HL-60 (cell line): ENCODE measurements around the gene C15orf62.

Source experiments
- GABPA ChIP-seq: IDR thresholded peaks from 2 replicates; pipeline ENCODE4 v1.6.1; 2012; ENCODE audit warnings: low read depth
- POLR2AphosphoS5 ChIP-seq: IDR thresholded peaks from 2 replicates; pipeline ENCODE4 v1.6.1; 2012; ENCODE audit warnings: low read depth
- SPI1 ChIP-seq: IDR thresholded peaks from 2 replicates; pipeline ENCODE4 v1.6.1; 2012; ENCODE audit warnings: low read depth, mild to moderate bottlenecking, borderline replicate concordance
- TF ChIP-seq, protein P1 (sequence below): IDR thresholded peaks from one replicate; pipeline ENCODE4 v1.5.1; 2011; ENCODE audit warnings: low read length, control low read depth, inconsistent platforms; ENCODE audit not compliant: insufficient read depth
- TF ChIP-seq, protein P2 (sequence below): IDR thresholded peaks from 2 replicates; pipeline ENCODE4 v1.6.1; 2012; ENCODE audit warnings: low read depth; ENCODE audit not compliant: insufficient replicate concordance

DNA sequence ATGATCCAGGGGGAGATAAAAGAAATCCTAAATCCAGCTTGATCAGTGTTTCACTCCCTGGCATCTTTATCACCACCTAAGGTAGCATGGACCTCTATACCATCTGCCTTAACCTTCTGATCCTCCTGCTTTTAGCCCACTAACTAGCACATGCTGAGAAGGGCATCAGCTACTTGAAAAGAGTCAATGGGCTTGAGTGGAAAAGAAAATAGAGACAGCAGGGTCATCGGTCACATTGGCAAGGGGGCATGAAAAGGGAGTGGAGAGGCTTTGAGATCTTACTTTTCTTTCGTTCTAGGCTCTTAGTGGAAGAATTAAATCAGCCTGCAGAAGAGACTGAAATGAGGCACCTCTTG is 36.9 kb downstream of the C15orf62 start:
- TF ChIP-seq, protein P1, sequence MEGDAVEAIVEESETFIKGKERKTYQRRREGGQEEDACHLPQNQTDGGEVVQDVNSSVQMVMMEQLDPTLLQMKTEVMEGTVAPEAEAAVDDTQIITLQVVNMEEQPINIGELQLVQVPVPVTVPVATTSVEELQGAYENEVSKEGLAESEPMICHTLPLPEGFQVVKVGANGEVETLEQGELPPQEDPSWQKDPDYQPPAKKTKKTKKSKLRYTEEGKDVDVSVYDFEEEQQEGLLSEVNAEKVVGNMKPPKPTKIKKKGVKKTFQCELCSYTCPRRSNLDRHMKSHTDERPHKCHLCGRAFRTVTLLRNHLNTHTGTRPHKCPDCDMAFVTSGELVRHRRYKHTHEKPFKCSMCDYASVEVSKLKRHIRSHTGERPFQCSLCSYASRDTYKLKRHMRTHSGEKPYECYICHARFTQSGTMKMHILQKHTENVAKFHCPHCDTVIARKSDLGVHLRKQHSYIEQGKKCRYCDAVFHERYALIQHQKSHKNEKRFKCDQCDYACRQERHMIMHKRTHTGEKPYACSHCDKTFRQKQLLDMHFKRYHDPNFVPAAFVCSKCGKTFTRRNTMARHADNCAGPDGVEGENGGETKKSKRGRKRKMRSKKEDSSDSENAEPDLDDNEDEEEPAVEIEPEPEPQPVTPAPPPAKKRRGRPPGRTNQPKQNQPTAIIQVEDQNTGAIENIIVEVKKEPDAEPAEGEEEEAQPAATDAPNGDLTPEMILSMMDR, result no peak
- TF ChIP-seq POLR2AphosphoS5 (no peak), GABPA (no peak), SPI1 (no peak)
- TF ChIP-seq, protein P2, sequence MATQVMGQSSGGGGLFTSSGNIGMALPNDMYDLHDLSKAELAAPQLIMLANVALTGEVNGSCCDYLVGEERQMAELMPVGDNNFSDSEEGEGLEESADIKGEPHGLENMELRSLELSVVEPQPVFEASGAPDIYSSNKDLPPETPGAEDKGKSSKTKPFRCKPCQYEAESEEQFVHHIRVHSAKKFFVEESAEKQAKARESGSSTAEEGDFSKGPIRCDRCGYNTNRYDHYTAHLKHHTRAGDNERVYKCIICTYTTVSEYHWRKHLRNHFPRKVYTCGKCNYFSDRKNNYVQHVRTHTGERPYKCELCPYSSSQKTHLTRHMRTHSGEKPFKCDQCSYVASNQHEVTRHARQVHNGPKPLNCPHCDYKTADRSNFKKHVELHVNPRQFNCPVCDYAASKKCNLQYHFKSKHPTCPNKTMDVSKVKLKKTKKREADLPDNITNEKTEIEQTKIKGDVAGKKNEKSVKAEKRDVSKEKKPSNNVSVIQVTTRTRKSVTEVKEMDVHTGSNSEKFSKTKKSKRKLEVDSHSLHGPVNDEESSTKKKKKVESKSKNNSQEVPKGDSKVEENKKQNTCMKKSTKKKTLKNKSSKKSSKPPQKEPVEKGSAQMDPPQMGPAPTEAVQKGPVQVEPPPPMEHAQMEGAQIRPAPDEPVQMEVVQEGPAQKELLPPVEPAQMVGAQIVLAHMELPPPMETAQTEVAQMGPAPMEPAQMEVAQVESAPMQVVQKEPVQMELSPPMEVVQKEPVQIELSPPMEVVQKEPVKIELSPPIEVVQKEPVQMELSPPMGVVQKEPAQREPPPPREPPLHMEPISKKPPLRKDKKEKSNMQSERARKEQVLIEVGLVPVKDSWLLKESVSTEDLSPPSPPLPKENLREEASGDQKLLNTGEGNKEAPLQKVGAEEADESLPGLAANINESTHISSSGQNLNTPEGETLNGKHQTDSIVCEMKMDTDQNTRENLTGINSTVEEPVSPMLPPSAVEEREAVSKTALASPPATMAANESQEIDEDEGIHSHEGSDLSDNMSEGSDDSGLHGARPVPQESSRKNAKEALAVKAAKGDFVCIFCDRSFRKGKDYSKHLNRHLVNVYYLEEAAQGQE, result no peak
